CD4-positive, CD25-positive, alpha-beta regulatory T cell (primary cell): Measurements from ENCODE around the gene KNDC1. TPM values are rescaled to one million over a fixed set of nuclear protein-coding genes. Genes with fewer than 3 reads are reported as not detected.
A peak's percentile ranks its signal among the peaks of the same experiment; 100 is the strongest.

Experiments
- ATAC-seq, 2 donors: fragments of 150-1000 bp; cut with Tn5 transposase; one replicate each; pipeline ENCODE4 v1.10.0; 2021; ENCODE audit warnings: low read depth in 2 of 2, moderate number of reproducible peaks in 2 of 2, moderate library complexity in 1 of 2
- DNase-seq, 3 donors: peaks; one replicate each; pipeline versions ENCODE4 v3.0.0 to v3.0.0-alpha.2; 2012 to 2022; ENCODE audit warnings: mixed read lengths in 1 of 3
- H3K27ac ChIP-seq: one replicate; pipeline ENCODE4 v1.7.0; 2013; ENCODE audit warnings: mild to moderate bottlenecking, low read length; ENCODE audit not compliant: insufficient read depth, poor library complexity, severe bottlenecking
- H3K27me3 ChIP-seq: one replicate; pipeline ENCODE4 v1.7.0; 2013; ENCODE audit warnings: low read length; ENCODE audit not compliant: control insufficient read depth, insufficient read depth
- H3K36me3 ChIP-seq: one replicate; pipeline ENCODE4 v1.7.0; 2013; ENCODE audit warnings: mild to moderate bottlenecking, low read length, moderate library complexity; ENCODE audit not compliant: control insufficient read depth, insufficient read depth
- H3K4me1 ChIP-seq: 2 replicates; pipeline ENCODE4 v1.7.0; 2013; ENCODE audit warnings: mild to moderate bottlenecking, low read length; ENCODE audit not compliant: insufficient read depth, control insufficient read depth, poor library complexity, severe bottlenecking
- H3K4me3 ChIP-seq: one replicate; pipeline ENCODE4 v1.7.0; 2013; ENCODE audit warnings: low read depth, mild to moderate bottlenecking, low read length, moderate library complexity
- H3K9me3 ChIP-seq, 2 experiments: 1 replicate in 1 of 2; 2 replicates in 1 of 2; pipeline ENCODE4 v1.7.0; 2013; ENCODE audit warnings: low read length in 2 of 2, mild to moderate bottlenecking in 1 of 2, moderate library complexity in 1 of 2; ENCODE audit not compliant: control insufficient read depth in 2 of 2
- H3K27ac Mint-ChIP-seq, 3 donors: one replicate each; pipeline ENCODE4 v1.8.0; 2020 to 2022; ENCODE audit warnings: mild to moderate bottlenecking in 3 of 3, mixed read lengths in 3 of 3, moderate library complexity in 2 of 3
- H3K27me3 Mint-ChIP-seq: one replicate; pipeline ENCODE4 v1.8.0; 2022; ENCODE audit warnings: mild to moderate bottlenecking, mixed read lengths
- H3K36me3 Mint-ChIP-seq: one replicate; pipeline ENCODE4 v1.8.0; 2020; ENCODE audit warnings: mixed read lengths
- H3K4me1 Mint-ChIP-seq, 4 donors: one replicate each; pipeline ENCODE4 v1.8.0; 2020 to 2022; ENCODE audit warnings: mixed read lengths in 4 of 4, mild to moderate bottlenecking in 1 of 4
- H3K4me3 Mint-ChIP-seq, 4 donors: one replicate each; pipeline ENCODE4 v1.8.0; 2020 to 2022; ENCODE audit warnings: mild to moderate bottlenecking in 4 of 4, mixed read lengths in 4 of 4, moderate library complexity in 3 of 4
- H3K9me3 Mint-ChIP-seq, 7 donors: one replicate each; pipeline ENCODE4 v1.8.0; 2020 to 2022; ENCODE audit warnings: mixed read lengths in 7 of 7, mild to moderate bottlenecking in 3 of 7, moderate library complexity in 2 of 7
- polyA plus RNA-seq, 4 donors: library from polyadenylated mRNA; unstranded; fragments of 300-500 nt; fragmentation: Illumina TruSeq; gene quantifications; one replicate each; pipeline ENCODE4 v1.2.3, GENCODE V29; 2021
- total RNA-seq: library from RNA; stranded (reverse); gene quantifications from one replicate; pipeline ENCODE4 v1.2.3, GENCODE V29; 2022

KNDC1 gene
- total and polyA plus RNA-seq, 5 donors from 2014 or later, result 1.1 TPM; not detected in 4

GRCh38 chr10:133199488-133199885, 39.5 kb downstream of the KNDC1 start:
- Histone ChIP-seq H3K4me1 (no peaks in the 10 kb centered on the region), H3K36me3 (no peaks in the 10 kb centered on the region), H3K27ac (no peak overlapping the region), H3K27me3 (no peaks in the 10 kb centered on the region), H3K9me3 (no peaks in the 10 kb centered on the region), H3K4me3 (no peak overlapping the region)
- ATAC-seq (no peak), DNase-seq (no peak)
- peaks cover 0 to 3% (median 0%) of the 10 kb centered on the region in 7 donors for H3K9me3 Mint-ChIP-seq
- no peak overlapping the region for H3K27ac Mint-ChIP-seq
- H3K36me3 Mint-ChIP-seq, result no peaks in the 10 kb centered on the region
- H3K4me3 Mint-ChIP-seq, result no peak overlapping the region
- H3K27me3 Mint-ChIP-seq, result no peaks in the 10 kb centered on the region
- H3K4me1 Mint-ChIP-seq, result no peaks in the 10 kb centered on the region

GRCh38 chr10:133199992-133200611, 40.1 kb downstream of the KNDC1 start:
- no peaks in the 10 kb centered on the region for H3K36me3 Mint-ChIP-seq
- no peak overlapping the region for H3K27ac ChIP-seq
- no peaks in the 10 kb centered on the region for H3K27me3 ChIP-seq
- no peak overlapping the region for H3K4me3 ChIP-seq
- H3K27ac Mint-ChIP-seq, result no peak overlapping the region
- no peaks in the 10 kb centered on the region for H3K9me3 Mint-ChIP-seq
- H3K36me3 ChIP-seq, result no peaks in the 10 kb centered on the region
- H3K9me3 ChIP-seq, result no peaks in the 10 kb centered on the region
- H3K4me1 ChIP-seq, result no peaks in the 10 kb centered on the region
- no peaks in the 10 kb centered on the region for H3K4me1 Mint-ChIP-seq
- DNase-seq, result no peak
- no peaks in the 10 kb centered on the region for H3K27me3 Mint-ChIP-seq
- H3K4me3 Mint-ChIP-seq, result no peak overlapping the region
- no peak for ATAC-seq

GRCh38 chr10:133200621-133201031, 40.6 kb downstream of the KNDC1 start:
- no peak for ATAC-seq

GRCh38 chr10:133201151-133201947, 41.3 kb downstream of the KNDC1 start:
- no peak overlapping the region for H3K4me3 ChIP-seq
- ATAC-seq, result no peak
- no peaks in the 10 kb centered on the region for H3K4me1 Mint-ChIP-seq
- no peaks in the 10 kb centered on the region for H3K9me3 Mint-ChIP-seq
- no peaks in the 10 kb centered on the region for H3K27me3 Mint-ChIP-seq
- H3K27me3 ChIP-seq, result no peaks in the 10 kb centered on the region
- DNase-seq, result no peak
- peak overlapping the region in 1 of 3 donors; percentile 25 for H3K27ac Mint-ChIP-seq
- peak overlapping the region in 1 of 4 donors; percentile 65 for H3K4me3 Mint-ChIP-seq
- H3K4me1 ChIP-seq, result no peaks in the 10 kb centered on the region
- no peaks in the 10 kb centered on the region for H3K9me3 ChIP-seq
- H3K36me3 ChIP-seq, result no peaks in the 10 kb centered on the region
- H3K36me3 Mint-ChIP-seq, result no peaks in the 10 kb centered on the region
- H3K27ac ChIP-seq, result no peak overlapping the region

More at GRCh38 chr10:133200621-133201031, 40.6 kb downstream of the KNDC1 start:
- no peak overlapping the region for H3K27ac ChIP-seq
- H3K9me3 ChIP-seq, result no peaks in the 10 kb centered on the region
- H3K27me3 ChIP-seq, result no peaks in the 10 kb centered on the region
- no peaks in the 10 kb centered on the region for H3K36me3 Mint-ChIP-seq
- no peaks in the 10 kb centered on the region for H3K9me3 Mint-ChIP-seq
- peak overlapping the region in 1 of 3 donors; percentile 25 for H3K27ac Mint-ChIP-seq
- no peaks in the 10 kb centered on the region for H3K4me1 ChIP-seq
- H3K4me1 Mint-ChIP-seq, result no peaks in the 10 kb centered on the region
- no peaks in the 10 kb centered on the region for H3K27me3 Mint-ChIP-seq
- H3K4me3 ChIP-seq, result no peak overlapping the region
- H3K36me3 ChIP-seq, result no peaks in the 10 kb centered on the region
- peak overlapping the region in 1 of 4 donors; percentile 65 for H3K4me3 Mint-ChIP-seq
- no peak for DNase-seq

- no peak overlapping the region for H3K4me3 Mint-ChIP-seq
- ATAC-seq (no peak), DNase-seq (no peak)
These were observed 42.1 kb downstream of the KNDC1 start for GRCh38 chr10:133201948-133202725.

GRCh38 chr10:133202778-133203651, 43.0 kb downstream of the KNDC1 start:
- ATAC-seq (no peak), DNase-seq (no peak)
- Histone ChIP-seq H3K27me3 (no peaks in the 10 kb centered on the region), H3K4me1 (no peaks in the 10 kb centered on the region), H3K4me3 (no peak overlapping the region), H3K9me3 (no peaks in the 10 kb centered on the region), H3K27ac (no peak overlapping the region), H3K36me3 (no peaks in the 10 kb centered on the region)
- no peaks in the 10 kb centered on the region for H3K9me3 Mint-ChIP-seq
- H3K36me3 Mint-ChIP-seq, result no peaks in the 10 kb centered on the region
- no peak overlapping the region for H3K4me3 Mint-ChIP-seq
- no peak overlapping the region for H3K27ac Mint-ChIP-seq
- no peaks in the 10 kb centered on the region for H3K27me3 Mint-ChIP-seq
- H3K4me1 Mint-ChIP-seq, result no peaks in the 10 kb centered on the region

More at GRCh38 chr10:133201948-133202725, 42.1 kb downstream of the KNDC1 start:
- Histone ChIP-seq H3K27ac (no peak overlapping the region), H3K9me3 (no peaks in the 10 kb centered on the region), H3K27me3 (no peaks in the 10 kb centered on the region), H3K4me1 (no peaks in the 10 kb centered on the region), H3K36me3 (no peaks in the 10 kb centered on the region), H3K4me3 (no peak overlapping the region)
- H3K27ac Mint-ChIP-seq, result no peak overlapping the region
- H3K27me3 Mint-ChIP-seq, result no peaks in the 10 kb centered on the region
- H3K4me1 Mint-ChIP-seq, result no peaks in the 10 kb centered on the region
- H3K9me3 Mint-ChIP-seq, result no peaks in the 10 kb centered on the region
- no peaks in the 10 kb centered on the region for H3K36me3 Mint-ChIP-seq

- DNase-seq (no peak), ATAC-seq (no peak)
- Histone ChIP-seq H3K27ac (no peak overlapping the region), H3K4me3 (no peak overlapping the region), H3K27me3 (no peaks in the 10 kb centered on the region), H3K4me1 (no peaks in the 10 kb centered on the region), H3K36me3 (no peaks in the 10 kb centered on the region), H3K9me3 (no peaks in the 10 kb centered on the region)
- Mint-ChIP-seq H3K36me3 (no peaks in the 10 kb centered on the region), H3K9me3 (no peaks in the 10 kb centered on the region), H3K4me1 (no peaks in the 10 kb centered on the region), H3K27ac (no peak overlapping the region), H3K4me3 (no peak overlapping the region), H3K27me3 (no peaks in the 10 kb centered on the region)
These were observed 43.7 kb downstream of the KNDC1 start for GRCh38 chr10:133203652-133204195.
